IMR-90 (cell line): ENCODE results near the gene ATF6B. TPM values are rescaled to one million over a fixed set of nuclear protein-coding genes. Genes with fewer than 3 reads are reported as not detected.

Experiments
- ATAC-seq: fragments of 200-7000 bp; cut with Tn5 transposase; 2 replicates; pipeline ENCODE4 v1.9.1; 2020; ENCODE audit warnings: low read depth, mild to moderate bottlenecking, moderate library complexity
- BruUV-seq: library from RNA; stranded (reverse); fragments of 400-500 nt; replicated peaks from 2 replicates; lab custom pipeline; 2021; lab: Mats Ljungman, UMichigan
- CTCF ChIA-PET: fragments of 300-600 bp; formaldehyde crosslinking; extraction: SDS; loops from one replicate; lab custom pipeline; 2021; ENCODE audit warnings: antibody characterized with exemption; lab: Yijun Ruan, JAX
- POLR2A ChIA-PET: fragments of 300-600 bp; sonication (Branson Sonifier 250); formaldehyde crosslinking; loops from one replicate; lab custom pipeline; 2022; ENCODE audit warnings: antibody characterized with exemption; ENCODE audit not compliant: unreplicated experiment; lab: Charles Lee
- DNase-seq: peaks from one replicate; pipeline ENCODE4 v3.0.0; 2013
- H2AFZ ChIP-seq: replicated peaks from 2 replicates; pipeline ENCODE3; 2013; ENCODE audit warnings: low read length, mild to moderate bottlenecking; ENCODE audit not compliant: poor library complexity
- H2AK5ac ChIP-seq: 2 replicates; pipeline ENCODE4 v1.6.1; 2013; ENCODE audit warnings: low read depth, low read length, inconsistent platforms
- H2AK9ac ChIP-seq: replicated peaks from 2 replicates; pipeline ENCODE3; 2013; ENCODE audit warnings: mild to moderate bottlenecking, low read depth, low read length, moderate library complexity; ENCODE audit not compliant: poor library complexity
- H2BK120ac ChIP-seq: 2 replicates; pipeline ENCODE4 v1.6.1; 2013; ENCODE audit warnings: low read depth, low read length, inconsistent platforms
- H2BK15ac ChIP-seq: 3 replicates; pipeline ENCODE4 v1.6.1; 2013; ENCODE audit warnings: low read depth, low read length, inconsistent platforms
- H2BK20ac ChIP-seq: 2 replicates; pipeline ENCODE4 v1.6.1; 2013; ENCODE audit warnings: low read depth, mild to moderate bottlenecking, inconsistent platforms, low read length, moderate library complexity
- H2BK5ac ChIP-seq: 2 replicates; pipeline ENCODE4 v1.6.1; 2013; ENCODE audit warnings: mild to moderate bottlenecking, low read depth, low read length, inconsistent platforms; ENCODE audit not compliant: poor library complexity, severe bottlenecking
- H3K14ac ChIP-seq: replicated peaks from 2 replicates; pipeline ENCODE4 v1.6.1; 2013; ENCODE audit warnings: low read depth, low read length, inconsistent platforms
- H3K18ac ChIP-seq: 2 replicates; pipeline ENCODE4 v1.6.1; 2013; ENCODE audit warnings: low read depth, low read length, control low read depth
- H3K23ac ChIP-seq: 2 replicates; pipeline ENCODE4 v1.6.1; 2013; ENCODE audit warnings: low read depth, low read length, inconsistent platforms
- H3K27ac ChIP-seq: 2 replicates; pipeline ENCODE4 v1.5.1; 2013; ENCODE audit warnings: mild to moderate bottlenecking, control low read depth, low read length; ENCODE audit not compliant: insufficient read depth
- H3K27me3 ChIP-seq: 2 replicates; pipeline ENCODE4 v1.6.1; 2013; ENCODE audit warnings: low read length; ENCODE audit not compliant: control insufficient read depth, insufficient read depth
- H3K36me3 ChIP-seq: 2 replicates; pipeline ENCODE4 v1.6.1; 2013; ENCODE audit warnings: low read length, mixed read lengths; ENCODE audit not compliant: control insufficient read depth, insufficient read depth
- H3K4ac ChIP-seq: 2 replicates; pipeline ENCODE4 v1.6.1; 2013; ENCODE audit warnings: low read depth, low read length, inconsistent platforms
- H3K4me1 ChIP-seq: 2 replicates; pipeline ENCODE4 v1.6.1; 2013; ENCODE audit warnings: low read length, mixed read lengths; ENCODE audit not compliant: control insufficient read depth, insufficient read depth
- H3K4me2 ChIP-seq: 2 replicates; pipeline ENCODE4 v1.6.1; 2013; ENCODE audit warnings: low read depth, mild to moderate bottlenecking, control low read depth, low read length, moderate library complexity
- H3K4me3 ChIP-seq: 2 replicates; pipeline ENCODE4 v1.5.1; 2013; ENCODE audit warnings: low read depth, mild to moderate bottlenecking, control low read depth, low read length, moderate library complexity; ENCODE audit not compliant: insufficient read depth
- H3K56ac ChIP-seq: 2 replicates; pipeline ENCODE4 v1.6.1; 2013; ENCODE audit warnings: low read length, inconsistent platforms; ENCODE audit not compliant: insufficient read depth; ENCODE audit errors: extremely low read depth
- H3K79me1 ChIP-seq, 2 experiments: 2 replicates each; pipeline ENCODE4 v1.6.1; 2013; ENCODE audit warnings: low read length in 2 of 2, inconsistent platforms in 1 of 2, low read depth in 1 of 2
- H3K9ac ChIP-seq: 2 replicates; pipeline ENCODE4 v1.6.1; 2013; ENCODE audit warnings: low read depth, low read length, control low read depth
- H3K9me1 ChIP-seq: 2 replicates; pipeline ENCODE4 v1.6.1; 2013; ENCODE audit warnings: low read length, inconsistent platforms; ENCODE audit not compliant: insufficient read depth
- H3K9me3 ChIP-seq: 2 replicates; pipeline ENCODE4 v1.6.1; 2013; ENCODE audit warnings: low read length; ENCODE audit not compliant: control insufficient read depth, insufficient read depth
- H4K20me1 ChIP-seq: 2 replicates; pipeline ENCODE4 v1.6.1; 2013; ENCODE audit warnings: low read length, inconsistent platforms; ENCODE audit not compliant: insufficient read depth
- H4K5ac ChIP-seq: 2 replicates; pipeline ENCODE4 v1.6.1; 2013; ENCODE audit warnings: mild to moderate bottlenecking, low read depth, low read length, control low read depth
- H4K8ac ChIP-seq, 2 experiments: 2 replicates each; pipeline ENCODE4 v1.6.1; 2013; ENCODE audit warnings: low read depth in 2 of 2, low read length in 2 of 2, control low read depth in 1 of 2, inconsistent platforms in 1 of 2
- H4K91ac ChIP-seq: 2 replicates; pipeline ENCODE4 v1.6.1; 2013; ENCODE audit warnings: low read depth, low read length, inconsistent platforms; ENCODE audit not compliant: insufficient read depth
- BHLHE40 ChIP-seq: fragments of 150-350 bp; IDR thresholded peaks from 2 replicates; pipeline ENCODE4 v1.6.1; 2016; ENCODE audit warnings: mild to moderate bottlenecking, low read depth, low read length
- CEBPB ChIP-seq: IDR thresholded peaks from 2 replicates; pipeline ENCODE4 v1.6.1; 2012; ENCODE audit warnings: low read depth, low read length, improper control_type of control experiment
- CHD1 ChIP-seq: IDR thresholded peaks from 2 replicates; pipeline ENCODE4 v1.6.1; 2012; ENCODE audit warnings: low read depth, low read length, improper control_type of control experiment
- FOS ChIP-seq: fragments of 150-350 bp; IDR thresholded peaks from 2 replicates; pipeline ENCODE4 v1.6.1; 2016; ENCODE audit warnings: low read depth, low read length
- MAFK ChIP-seq: IDR thresholded peaks from 2 replicates; pipeline ENCODE4 v1.6.1; 2012; ENCODE audit warnings: low read depth, low read length, improper control_type of control experiment
- MAZ ChIP-seq: IDR thresholded peaks from 2 replicates; pipeline ENCODE4 v1.6.1; 2012; ENCODE audit warnings: low read depth, mild to moderate bottlenecking, low read length, improper control_type of control experiment, moderate library complexity, borderline replicate concordance
- MXI1 ChIP-seq: IDR thresholded peaks from 2 replicates; pipeline ENCODE4 v1.6.1; 2012; ENCODE audit warnings: low read depth, mild to moderate bottlenecking, low read length, moderate library complexity, borderline replicate concordance
- NFE2L2 ChIP-seq: fragments of 150-350 bp; IDR thresholded peaks from 2 replicates; pipeline ENCODE4 v1.6.1; 2016; ENCODE audit warnings: low read depth, mild to moderate bottlenecking, low read length
- POLR2A ChIP-seq: IDR thresholded peaks from 2 replicates; pipeline ENCODE4 v1.6.1; 2012; ENCODE audit warnings: mild to moderate bottlenecking, low read depth, low read length
- RAD21 ChIP-seq: IDR thresholded peaks from 2 replicates; pipeline ENCODE4 v1.6.1; 2012; ENCODE audit warnings: low read length, improper control_type of control experiment
- RCOR1 ChIP-seq: IDR thresholded peaks from 2 replicates; pipeline ENCODE4 v1.6.1; 2012; ENCODE audit warnings: mild to moderate bottlenecking, low read length, improper control_type of control experiment; ENCODE audit not compliant: insufficient replicate concordance
- RFX5 ChIP-seq: IDR thresholded peaks from 2 replicates; pipeline ENCODE4 v1.8.0; 2012; ENCODE audit warnings: low read depth, mild to moderate bottlenecking, low read length, moderate library complexity
- SMC3 ChIP-seq: fragments of 150-350 bp; IDR thresholded peaks from 2 replicates; pipeline ENCODE4 v1.6.1; 2016; ENCODE audit warnings: low read depth, mild to moderate bottlenecking, antibody characterized with exemption, low read length, moderate library complexity
- WGBS, 2 experiments: methylation state at CpG; one replicate each; pipeline versions ENCODE4 v1.1.5 to v1.1.7; 2013; ENCODE audit warnings: missing lambda C conversion rate in 2 of 2; ENCODE audit not compliant: insufficient read length in 1 of 2; ENCODE audit errors: extremely low coverage in 2 of 2; 5-methylcytosine and 5-hydroxymethylcytosine counted together
- dilution Hi-C: fragments of 300-500 bp; cut with HindIII; formaldehyde crosslinking; loops from one replicate; pipeline ENCODE4 v1.14.3; 2018; ENCODE audit warnings: low sequenced_read_pairs; ENCODE audit not compliant: unreplicated experiment
- in situ Hi-C: fragments of 300-500 bp; cut with MboI; formaldehyde crosslinking; loops from 3 replicates; pipeline ENCODE4 v1.14.3; 2019; ENCODE audit warnings: low sequenced_read_pairs, inconsistent platforms, mixed read lengths
- intact Hi-C: fragments of 100-400 bp; cut with micrococcal nuclease; formaldehyde crosslinking; loops from 2 replicates; pipeline ENCODE4 v1.10.0; 2022
- polyA plus RNA-seq, 3 experiments: library from polyadenylated mRNA; depleted of rRNA; stranded (reverse); fragments of >200 nt; gene quantifications; 2 replicates each; pipeline ENCODE4 v1.2.3, GENCODE V29; 2012; ENCODE audit warnings: low replicate concordance in 1 of 3
- total RNA-seq: library from RNA; depleted of rRNA; stranded (reverse); fragments of >200 nt; gene quantifications from 2 replicates; pipeline ENCODE4 v1.2.3, GENCODE V29; 2012
- TF ChIP-seq, protein P1 (sequence below): conservative IDR thresholded peaks from 2 replicates; pipeline ENCODE4 v1.5.1; 2012; ENCODE audit warnings: mild to moderate bottlenecking, low read depth, low read length, improper control_type of control experiment
- TF ChIP-seq, protein P2 (sequence below): fragments of 150-350 bp; IDR thresholded peaks from 2 replicates; pipeline ENCODE4 v1.6.1; 2016; ENCODE audit warnings: low read depth, mild to moderate bottlenecking, low read length, moderate library complexity, borderline replicate concordance
- TF ChIP-seq, protein P3 (sequence below): fragments of 150-350 bp; IDR thresholded peaks from 2 replicates; pipeline ENCODE4 v1.6.1; 2017; ENCODE audit warnings: mild to moderate bottlenecking, antibody characterized with exemption, low read length, low read depth

The ATF6B gene
- total and polyA plus RNA-seq, 2 of the 4 experiments (the other 2 are of a cell fraction): 7.9 to 69.6 TPM

DNA sequence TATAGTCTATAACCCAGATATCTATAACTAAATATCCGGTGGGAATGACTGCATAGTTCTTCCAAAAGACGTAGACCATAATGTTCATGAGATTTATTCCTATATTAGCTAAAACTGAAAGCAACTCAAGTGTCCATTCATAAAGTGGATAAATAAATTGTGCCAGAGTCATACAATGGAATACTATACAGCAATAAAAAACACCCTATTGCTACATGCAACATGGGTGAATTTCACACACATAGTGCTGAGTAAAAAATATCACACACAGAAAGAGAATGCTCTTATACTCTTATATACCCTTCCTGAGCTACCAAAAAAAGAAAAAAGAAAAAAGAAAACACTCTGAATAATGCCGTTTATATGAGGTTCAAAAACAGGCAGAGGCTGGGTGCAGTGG is 25.8 kb downstream of the ATF6B start:
- H2BK15ac ChIP-seq: no peak overlapping the region
- H3K27me3 ChIP-seq: peaks cover 27% of the 10 kb centered on the region
- H4K91ac ChIP-seq: no peak overlapping the region
- H2AFZ ChIP-seq: no peak overlapping the region
- no peak for DNase-seq
- dilution Hi-C loops (no loop called here), intact Hi-C loops (no loop called here), in situ Hi-C loops (no loop called here)
- ATAC-seq: no peak
- H3K4ac ChIP-seq: no peak overlapping the region
- no peak overlapping the region for H4K8ac ChIP-seq
- H3K4me3 ChIP-seq: no peak overlapping the region
- H2AK5ac ChIP-seq: no peak overlapping the region
- H3K18ac ChIP-seq: no peak overlapping the region
- H3K36me3 ChIP-seq: no peaks in the 10 kb centered on the region
- no peak overlapping the region for H2BK120ac ChIP-seq
- BruUV-seq: no TSS peak
- peaks cover 3% of the 10 kb centered on the region; the same call in 1 of the 2 replicates for H4K20me1 ChIP-seq
- no peak overlapping the region for H2BK20ac ChIP-seq
- H4K5ac ChIP-seq: no peak overlapping the region
- H3K23ac ChIP-seq: no peak overlapping the region
- H3K4me1 ChIP-seq: peaks cover 5% of the 10 kb centered on the region; the same call in 1 of the 2 replicates
- ChIA-PET POLR2A (no interaction called here), CTCF (interaction anchor here (1.2 to 1.5 kb wide), 2 partner anchors 8 to 12 kb away, joined by 3 to 4 read pairs; no protein-coding TSS in a partner anchor)
- TF ChIP-seq MXI1: no peak
- no peak for TF ChIP-seq MAZ
- no peak for TF ChIP-seq NFE2L2
- no peak for TF ChIP-seq SMC3
- TF ChIP-seq, protein P1, sequence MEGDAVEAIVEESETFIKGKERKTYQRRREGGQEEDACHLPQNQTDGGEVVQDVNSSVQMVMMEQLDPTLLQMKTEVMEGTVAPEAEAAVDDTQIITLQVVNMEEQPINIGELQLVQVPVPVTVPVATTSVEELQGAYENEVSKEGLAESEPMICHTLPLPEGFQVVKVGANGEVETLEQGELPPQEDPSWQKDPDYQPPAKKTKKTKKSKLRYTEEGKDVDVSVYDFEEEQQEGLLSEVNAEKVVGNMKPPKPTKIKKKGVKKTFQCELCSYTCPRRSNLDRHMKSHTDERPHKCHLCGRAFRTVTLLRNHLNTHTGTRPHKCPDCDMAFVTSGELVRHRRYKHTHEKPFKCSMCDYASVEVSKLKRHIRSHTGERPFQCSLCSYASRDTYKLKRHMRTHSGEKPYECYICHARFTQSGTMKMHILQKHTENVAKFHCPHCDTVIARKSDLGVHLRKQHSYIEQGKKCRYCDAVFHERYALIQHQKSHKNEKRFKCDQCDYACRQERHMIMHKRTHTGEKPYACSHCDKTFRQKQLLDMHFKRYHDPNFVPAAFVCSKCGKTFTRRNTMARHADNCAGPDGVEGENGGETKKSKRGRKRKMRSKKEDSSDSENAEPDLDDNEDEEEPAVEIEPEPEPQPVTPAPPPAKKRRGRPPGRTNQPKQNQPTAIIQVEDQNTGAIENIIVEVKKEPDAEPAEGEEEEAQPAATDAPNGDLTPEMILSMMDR: no peak
- no peak for TF ChIP-seq CHD1
- no peak for TF ChIP-seq MAFK
- no peak for TF ChIP-seq FOS
- TF ChIP-seq, protein P2, sequence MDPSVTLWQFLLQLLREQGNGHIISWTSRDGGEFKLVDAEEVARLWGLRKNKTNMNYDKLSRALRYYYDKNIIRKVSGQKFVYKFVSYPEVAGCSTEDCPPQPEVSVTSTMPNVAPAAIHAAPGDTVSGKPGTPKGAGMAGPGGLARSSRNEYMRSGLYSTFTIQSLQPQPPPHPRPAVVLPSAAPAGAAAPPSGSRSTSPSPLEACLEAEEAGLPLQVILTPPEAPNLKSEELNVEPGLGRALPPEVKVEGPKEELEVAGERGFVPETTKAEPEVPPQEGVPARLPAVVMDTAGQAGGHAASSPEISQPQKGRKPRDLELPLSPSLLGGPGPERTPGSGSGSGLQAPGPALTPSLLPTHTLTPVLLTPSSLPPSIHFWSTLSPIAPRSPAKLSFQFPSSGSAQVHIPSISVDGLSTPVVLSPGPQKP: no peak
- TF ChIP-seq, protein P3, sequence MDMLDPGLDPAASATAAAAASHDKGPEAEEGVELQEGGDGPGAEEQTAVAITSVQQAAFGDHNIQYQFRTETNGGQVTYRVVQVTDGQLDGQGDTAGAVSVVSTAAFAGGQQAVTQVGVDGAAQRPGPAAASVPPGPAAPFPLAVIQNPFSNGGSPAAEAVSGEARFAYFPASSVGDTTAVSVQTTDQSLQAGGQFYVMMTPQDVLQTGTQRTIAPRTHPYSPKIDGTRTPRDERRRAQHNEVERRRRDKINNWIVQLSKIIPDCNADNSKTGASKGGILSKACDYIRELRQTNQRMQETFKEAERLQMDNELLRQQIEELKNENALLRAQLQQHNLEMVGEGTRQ: no peak
- TF ChIP-seq RFX5: no peak
- TF ChIP-seq CEBPB: no peak
- TF ChIP-seq POLR2A: no peak
- no peak for TF ChIP-seq RCOR1
- TF ChIP-seq BHLHE40: no peak
- no peak for TF ChIP-seq RAD21
- no peak overlapping the region for H3K56ac ChIP-seq
- no peak overlapping the region for H3K9ac ChIP-seq
- no peak overlapping the region for H3K4me2 ChIP-seq
- H3K9me3 ChIP-seq: no peaks in the 10 kb centered on the region
- no peak overlapping the region for H2AK9ac ChIP-seq
- H3K14ac ChIP-seq: no peak overlapping the region
- H3K27ac ChIP-seq: no peak overlapping the region
- H2BK5ac ChIP-seq: no peak overlapping the region
- H3K9me1 ChIP-seq: peaks cover 3% of the 10 kb centered on the region; the same call in 1 of the 2 replicates
- no CpG with 5 or more reads among the region's 3 CpGs for WGBS, 2 experiments
- no peaks in the 10 kb centered on the region for H3K79me1 ChIP-seq
